Measurements from ENCODE around the gene RAD51AP2. TPM values are rescaled to one million over a fixed set of nuclear protein-coding genes. Genes with fewer than 3 reads are reported as not detected.

RAD51AP2 gene
- polyA plus RNA-seq, 3 donors = not detected

DNA sequence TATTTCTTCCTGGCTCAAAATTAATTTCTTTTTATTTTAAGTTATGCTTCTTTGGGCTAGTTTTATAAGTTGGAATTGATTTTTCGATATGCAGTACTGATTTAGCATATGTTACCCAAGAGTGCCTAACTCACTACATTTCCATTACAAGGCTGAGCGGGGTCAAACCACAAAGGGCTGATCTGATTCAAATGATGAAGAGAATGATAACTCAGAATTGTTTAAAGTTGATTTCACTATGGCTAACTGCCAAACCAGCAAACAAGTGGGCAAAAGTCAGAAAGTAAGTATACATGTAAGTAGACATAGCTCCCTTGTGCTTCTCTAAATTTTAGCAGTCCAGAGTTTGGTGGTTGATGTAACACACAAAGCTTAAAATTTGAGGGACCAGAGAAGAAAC, 35.6 kb downstream of the RAD51AP2 start:
- H3K9me3 Mint-ChIP-seq = peaks cover 0 to 2% (median 0%) of the 10 kb centered on the region in 7 donors
- Histone ChIP-seq H3K4me2 (replicated peaks; ENCODE audit: extremely low read depth, low read length, poor library complexity, severe bottlenecking) (no peak overlapping the region), H3K9me3 (replicated peaks in 1 of 2; ENCODE audit: control insufficient read depth in 1 of 2, insufficient read depth in 1 of 2, low read length in 2 of 2) (no peaks in the 10 kb centered on the region), H3K79me2 (ENCODE audit: insufficient read depth, low read length) (no peaks in the 10 kb centered on the region), H3K4me3 (replicated peaks in 1 of 3; ENCODE audit: low read depth in 2 of 3, low read length in 3 of 3) (no peak overlapping the region), H3K27ac (ENCODE audit: low read depth in 1 of 2, low read length in 2 of 2) (no peak overlapping the region), H3K36me3 (replicated peaks in 1 of 2; ENCODE audit: control insufficient read depth in 1 of 2, insufficient read depth in 2 of 2, low read length in 2 of 2) (no peaks in the 10 kb centered on the region), H2AFZ (ENCODE audit: insufficient read depth, low read depth, low read length, poor library complexity, severe bottlenecking) (no peak overlapping the region), H3K9ac (ENCODE audit: insufficient read depth, low read length, poor library complexity, severe bottlenecking) (no peak overlapping the region), H4K20me1 (ENCODE audit: insufficient read depth, low read length) (no peaks in the 10 kb centered on the region), H3K27me3 (ENCODE audit: control insufficient read depth in 2 of 2, insufficient read depth in 2 of 2, low read length in 2 of 2) (no peaks in the 10 kb centered on the region), H3K4me1 (ENCODE audit: control insufficient read depth in 1 of 2, insufficient read depth in 2 of 2, low read length in 2 of 2) (no peaks in the 10 kb centered on the region)
- intact Hi-C loops (cut with micrococcal nuclease) = no loop called here
- DNase-seq = no peak
- no peak overlapping the region for H3K27ac Mint-ChIP-seq
- H3K36me3 Mint-ChIP-seq = no peaks in the 10 kb centered on the region
- TF ChIP-seq, protein P1, sequence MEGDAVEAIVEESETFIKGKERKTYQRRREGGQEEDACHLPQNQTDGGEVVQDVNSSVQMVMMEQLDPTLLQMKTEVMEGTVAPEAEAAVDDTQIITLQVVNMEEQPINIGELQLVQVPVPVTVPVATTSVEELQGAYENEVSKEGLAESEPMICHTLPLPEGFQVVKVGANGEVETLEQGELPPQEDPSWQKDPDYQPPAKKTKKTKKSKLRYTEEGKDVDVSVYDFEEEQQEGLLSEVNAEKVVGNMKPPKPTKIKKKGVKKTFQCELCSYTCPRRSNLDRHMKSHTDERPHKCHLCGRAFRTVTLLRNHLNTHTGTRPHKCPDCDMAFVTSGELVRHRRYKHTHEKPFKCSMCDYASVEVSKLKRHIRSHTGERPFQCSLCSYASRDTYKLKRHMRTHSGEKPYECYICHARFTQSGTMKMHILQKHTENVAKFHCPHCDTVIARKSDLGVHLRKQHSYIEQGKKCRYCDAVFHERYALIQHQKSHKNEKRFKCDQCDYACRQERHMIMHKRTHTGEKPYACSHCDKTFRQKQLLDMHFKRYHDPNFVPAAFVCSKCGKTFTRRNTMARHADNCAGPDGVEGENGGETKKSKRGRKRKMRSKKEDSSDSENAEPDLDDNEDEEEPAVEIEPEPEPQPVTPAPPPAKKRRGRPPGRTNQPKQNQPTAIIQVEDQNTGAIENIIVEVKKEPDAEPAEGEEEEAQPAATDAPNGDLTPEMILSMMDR (IDR thresholded peaks at IDR 0.05) = no peak
- H3K4me1 Mint-ChIP-seq = no peaks in the 10 kb centered on the region
- H3K4me3 Mint-ChIP-seq = no peak overlapping the region
- no CpG with 5 or more reads among the region's 2 CpGs for WGBS (ENCODE audit: insufficient coverage)
- H3K27me3 Mint-ChIP-seq (ENCODE audit: low read depth in 3 of 3) = no peaks in the 10 kb centered on the region

DNA sequence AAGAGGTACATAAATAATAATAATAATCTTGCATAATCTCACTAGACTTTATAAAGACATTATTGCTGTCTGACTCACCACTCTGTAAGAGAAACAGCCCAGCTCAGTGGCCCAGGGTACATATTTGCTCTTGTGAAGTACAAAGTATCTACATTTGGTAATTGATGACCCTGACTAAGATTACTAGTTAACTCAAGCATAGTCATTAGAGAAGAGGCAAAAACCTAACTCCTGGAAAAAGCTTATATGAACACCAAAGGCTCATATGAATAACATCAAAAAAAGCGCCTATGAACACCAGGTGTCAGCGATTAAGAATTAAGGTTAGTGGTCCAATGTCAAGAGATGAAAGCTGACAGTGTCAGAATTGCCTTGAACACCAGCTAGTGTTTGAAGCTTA, 38.4 kb downstream of the RAD51AP2 start:
- Histone ChIP-seq H3K79me2 (ENCODE audit: insufficient read depth, low read length) (no peaks in the 10 kb centered on the region), H3K4me2 (replicated peaks; ENCODE audit: extremely low read depth, low read length, poor library complexity, severe bottlenecking) (no peak overlapping the region), H3K27me3 (ENCODE audit: control insufficient read depth in 2 of 2, insufficient read depth in 2 of 2, low read length in 2 of 2) (no peaks in the 10 kb centered on the region), H3K9ac (ENCODE audit: insufficient read depth, low read length, poor library complexity, severe bottlenecking) (no peak overlapping the region), H3K36me3 (replicated peaks in 1 of 2; ENCODE audit: control insufficient read depth in 1 of 2, insufficient read depth in 2 of 2, low read length in 2 of 2) (no peaks in the 10 kb centered on the region), H3K4me1 (ENCODE audit: control insufficient read depth in 1 of 2, insufficient read depth in 2 of 2, low read length in 2 of 2) (no peaks in the 10 kb centered on the region), H3K9me3 (replicated peaks in 1 of 2; ENCODE audit: control insufficient read depth in 1 of 2, insufficient read depth in 1 of 2, low read length in 2 of 2) (no peaks in the 10 kb centered on the region), H3K27ac (ENCODE audit: low read depth in 1 of 2, low read length in 2 of 2) (no peak overlapping the region), H2AFZ (ENCODE audit: insufficient read depth, low read depth, low read length, poor library complexity, severe bottlenecking) (no peak overlapping the region), H3K4me3 (replicated peaks in 1 of 3; ENCODE audit: low read depth in 2 of 3, low read length in 3 of 3) (no peak overlapping the region), H4K20me1 (ENCODE audit: insufficient read depth, low read length) (no peaks in the 10 kb centered on the region)
- Mint-ChIP-seq H3K27ac (no peak overlapping the region), H3K9me3 (peaks cover 0 to 2% (median 0%) of the 10 kb centered on the region in 7 donors), H3K36me3 (no peaks in the 10 kb centered on the region), H3K4me1 (no peaks in the 10 kb centered on the region), H3K27me3 (ENCODE audit: low read depth in 3 of 3) (no peaks in the 10 kb centered on the region), H3K4me3 (no peak overlapping the region)
- no peak for DNase-seq
- no CpG with 5 or more reads among the region's 2 CpGs for WGBS (ENCODE audit: insufficient coverage)
- TF ChIP-seq, protein P1 (IDR thresholded peaks at IDR 0.05) = no peak
- intact Hi-C loops (cut with micrococcal nuclease) = no loop called here

All from CD14-positive monocyte (primary cell).